GM19328 (cell line): ENCODE measurements around the gene KRTAP10-11.
"Not testable (repeated sequence)": the region's sequence is repeated elsewhere in the genome, so short reads cannot be mapped to it uniquely, and the experiment has no call there.

Experiments used
- ATAC-seq: cut with Tn5 transposase; IDR thresholded peaks from one replicate; pipeline ENCODE4 v1.9.1; 2021; ENCODE audit warnings: mild to moderate bottlenecking, moderate library complexity; ENCODE audit not compliant: unreplicated experiment

The KRTAP10-11 gene

DNA sequence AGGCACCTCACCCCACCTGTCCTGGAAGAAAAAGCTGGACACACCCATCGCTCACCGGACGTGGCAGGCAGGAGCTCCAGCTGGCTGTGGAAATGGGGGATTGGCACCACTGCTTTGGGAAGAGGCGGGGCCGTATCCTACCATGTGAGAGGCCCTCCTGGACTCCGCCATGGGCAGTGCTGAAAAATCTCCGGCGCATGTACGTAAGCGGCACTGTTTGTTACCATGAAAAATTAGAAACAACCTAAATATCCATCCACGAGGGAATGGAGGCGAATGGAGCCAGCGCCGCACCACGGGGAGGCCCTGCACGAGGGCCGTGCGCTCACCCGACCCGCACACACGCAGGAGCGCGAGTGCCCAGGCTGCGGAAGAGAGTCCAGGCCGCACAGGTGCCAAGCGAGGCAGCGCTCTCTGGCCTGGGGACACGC, 31.2 kb upstream of the KRTAP10-11 start:
- ATAC-seq: no peak

DNA sequence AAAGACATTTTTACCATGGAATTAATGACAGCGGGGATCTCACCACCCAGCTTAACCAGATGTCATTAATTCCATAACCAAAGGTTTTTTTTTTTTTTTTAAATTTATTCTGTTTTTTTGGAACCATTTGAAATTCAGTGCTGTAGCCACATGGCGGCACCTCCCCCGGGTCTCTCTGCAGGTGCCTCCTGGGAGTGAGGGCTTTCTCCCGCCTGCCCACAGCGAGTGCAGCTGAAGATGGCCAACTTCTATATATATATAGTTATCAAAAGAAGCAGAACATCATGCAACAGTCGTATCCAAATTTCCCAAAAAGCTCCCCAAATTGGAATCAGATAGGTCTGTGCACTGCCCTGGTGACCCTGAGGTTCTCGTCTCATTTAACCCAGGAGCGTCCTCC, 30.7 kb upstream of the KRTAP10-11 start:
- ATAC-seq: no peak

DNA sequence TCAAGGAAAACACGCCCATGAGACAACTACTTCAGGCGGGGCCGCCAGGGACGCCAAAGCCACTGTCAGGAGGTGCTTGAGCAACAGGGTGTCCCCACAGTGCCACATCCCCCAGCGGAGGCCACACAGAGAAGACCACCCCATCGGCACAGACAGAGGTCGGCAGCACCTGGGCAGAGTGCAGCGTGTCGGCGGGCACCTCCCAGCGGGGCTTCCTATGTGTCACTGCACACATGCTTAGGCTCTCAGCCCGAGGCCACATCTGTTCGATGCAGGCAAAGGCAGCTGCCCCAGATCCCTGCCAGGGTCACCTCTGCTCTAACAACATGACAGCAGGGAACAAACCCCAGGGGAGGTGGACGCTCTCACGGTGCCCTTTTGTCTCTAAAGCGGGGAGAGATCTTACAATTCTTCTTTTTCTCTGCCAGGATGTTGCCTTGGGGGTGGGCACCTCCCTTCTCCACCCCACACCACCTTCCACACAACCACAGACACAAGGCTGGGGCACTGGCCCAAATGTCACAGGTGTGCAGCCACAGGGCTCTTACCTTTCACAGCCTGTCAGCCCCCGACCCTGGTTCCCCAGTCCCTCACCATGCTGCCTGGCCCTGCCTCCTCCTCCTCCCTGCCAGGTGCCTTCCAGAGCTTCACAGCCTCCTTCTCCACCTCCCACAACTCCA, 30.2 kb upstream of the KRTAP10-11 start:
- no peak for ATAC-seq

DNA sequence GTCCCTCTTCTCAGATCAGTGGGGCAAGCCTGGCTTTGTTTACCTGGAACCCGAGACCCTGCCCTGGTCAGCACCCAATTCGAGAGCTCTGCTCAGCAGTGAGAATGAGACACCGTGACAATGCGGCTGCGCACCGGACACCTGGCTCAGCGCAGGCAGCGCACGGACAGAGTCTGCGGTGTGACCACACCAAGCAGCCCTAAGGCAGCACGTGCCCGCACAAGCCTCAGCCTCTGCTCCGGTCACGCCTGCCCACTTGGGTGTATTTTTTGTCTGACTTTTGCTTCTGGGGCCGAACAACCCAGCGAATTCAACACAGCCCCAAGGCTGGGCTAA, 29.7 kb upstream of the KRTAP10-11 start:
- ATAC-seq: no peak

DNA sequence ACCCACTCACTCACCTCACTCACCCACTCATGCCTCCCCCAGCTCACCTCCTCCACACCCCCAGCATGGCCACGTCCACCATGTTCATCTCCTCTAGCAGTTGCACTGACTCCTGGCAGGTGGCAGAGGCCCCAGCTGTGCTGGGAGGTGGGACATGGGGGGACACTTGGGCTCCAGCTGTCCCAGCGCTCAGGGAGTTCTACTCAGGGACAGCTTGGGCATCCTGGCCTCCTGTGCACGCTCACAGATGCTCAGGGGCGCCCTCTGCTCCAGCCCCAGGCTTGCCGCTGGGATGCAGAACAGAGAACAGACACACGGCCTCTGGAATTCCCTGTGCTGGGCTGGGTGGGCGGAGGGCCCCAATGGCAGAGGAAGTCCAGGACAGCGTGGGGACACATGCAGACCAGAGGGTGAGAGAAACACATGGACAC, 29.1 kb upstream of the KRTAP10-11 start:
- no peak for ATAC-seq

DNA sequence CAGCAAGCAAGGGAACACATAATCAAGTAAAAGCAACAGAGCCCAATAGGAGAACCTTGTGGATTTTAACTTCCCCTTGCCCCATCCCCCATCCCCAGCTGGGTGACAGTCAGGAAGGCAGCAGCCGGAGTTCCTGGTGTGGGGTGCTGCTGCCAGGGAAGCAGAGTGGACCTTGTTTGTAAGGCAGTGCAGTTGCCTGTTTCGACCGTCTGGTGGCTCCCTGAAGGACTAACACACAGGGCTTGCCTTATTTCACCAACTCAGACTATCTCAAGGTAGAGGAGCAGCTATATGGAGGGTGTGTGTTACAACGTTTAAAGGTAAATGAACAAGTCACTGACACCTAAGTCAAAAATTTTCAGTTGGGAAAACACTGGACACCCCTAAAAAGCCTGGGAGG, 27.7 kb upstream of the KRTAP10-11 start:
- no peak for ATAC-seq

DNA sequence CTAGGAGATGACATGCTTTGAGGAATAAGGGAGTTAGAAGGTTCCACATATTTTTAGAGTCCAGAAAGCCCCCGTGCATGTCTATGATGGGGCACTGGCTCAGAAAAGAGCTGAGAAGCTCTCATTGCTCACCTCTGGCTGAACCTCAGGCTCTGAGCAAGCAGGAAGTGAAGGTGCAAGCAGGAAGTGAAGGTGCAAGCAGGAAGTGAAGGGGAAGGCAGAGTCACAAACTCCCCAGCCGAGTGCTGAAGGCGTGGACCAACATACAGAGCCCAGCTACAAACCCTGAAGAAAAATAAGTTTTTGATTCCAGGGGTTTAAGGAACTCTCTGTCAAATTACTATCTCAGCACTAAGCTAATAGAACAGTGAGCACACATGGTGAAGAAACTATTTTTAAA, 27.3 kb upstream of the KRTAP10-11 start:
- ATAC-seq: no peak

DNA sequence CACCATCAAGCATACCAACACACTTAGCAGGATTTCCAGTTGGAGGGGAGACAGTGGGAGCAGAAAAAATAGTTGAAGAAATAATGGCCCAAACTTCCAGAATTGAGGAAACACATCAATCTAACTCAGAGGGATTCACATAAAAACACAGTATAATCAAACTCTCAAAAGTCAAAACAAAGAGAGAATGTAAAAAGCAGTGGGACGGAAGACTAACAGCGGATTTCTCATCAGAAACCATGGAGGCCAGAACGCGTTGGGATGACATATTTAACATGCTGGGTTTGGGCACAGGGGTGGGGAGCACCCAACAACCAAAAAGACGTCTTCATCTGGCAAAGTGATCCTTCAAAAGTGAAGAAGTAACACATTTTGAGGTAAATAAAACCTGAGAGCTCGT, 26.3 kb upstream of the KRTAP10-11 start:
- ATAC-seq: no peak

DNA sequence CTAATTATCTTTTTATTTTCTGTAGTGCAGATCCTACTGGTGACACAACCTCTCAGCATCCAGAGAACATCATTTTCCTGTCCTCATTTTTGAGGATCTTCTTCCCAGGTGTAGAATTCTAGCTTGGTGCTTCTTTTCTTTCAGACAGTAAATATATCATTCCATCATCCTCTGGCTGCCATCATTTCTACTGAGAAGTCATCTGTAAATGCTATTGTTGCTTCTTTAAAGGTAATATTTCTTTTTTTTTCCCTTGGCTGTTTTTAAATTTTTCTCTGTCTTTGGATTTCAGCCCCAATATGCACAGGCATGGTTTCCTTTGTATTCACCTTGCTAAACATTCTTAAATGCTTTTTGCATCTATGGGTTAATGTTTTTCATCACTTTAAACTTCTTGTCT, 22.6 kb upstream of the KRTAP10-11 start:
- ATAC-seq: no peak

DNA sequence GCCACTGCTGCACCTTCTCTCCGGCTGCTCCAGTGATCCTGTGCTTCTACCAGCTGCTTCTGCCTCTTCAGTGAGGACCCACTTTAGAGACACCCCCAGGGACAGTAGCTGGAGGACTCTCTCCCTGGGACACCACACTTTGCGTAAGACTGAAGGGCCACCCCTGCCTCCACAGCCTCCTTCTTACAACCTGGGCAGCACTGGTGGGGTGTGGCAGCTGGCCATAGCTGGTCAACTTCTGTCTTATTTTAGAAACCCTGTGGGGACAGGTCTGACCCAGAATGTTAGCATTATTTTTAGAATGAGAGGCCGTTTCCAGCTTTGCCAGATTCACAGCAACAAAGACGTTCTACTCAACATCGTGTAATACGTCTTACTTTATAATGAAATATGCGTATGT, 20.5 kb upstream of the KRTAP10-11 start:
- ATAC-seq: no peak

DNA sequence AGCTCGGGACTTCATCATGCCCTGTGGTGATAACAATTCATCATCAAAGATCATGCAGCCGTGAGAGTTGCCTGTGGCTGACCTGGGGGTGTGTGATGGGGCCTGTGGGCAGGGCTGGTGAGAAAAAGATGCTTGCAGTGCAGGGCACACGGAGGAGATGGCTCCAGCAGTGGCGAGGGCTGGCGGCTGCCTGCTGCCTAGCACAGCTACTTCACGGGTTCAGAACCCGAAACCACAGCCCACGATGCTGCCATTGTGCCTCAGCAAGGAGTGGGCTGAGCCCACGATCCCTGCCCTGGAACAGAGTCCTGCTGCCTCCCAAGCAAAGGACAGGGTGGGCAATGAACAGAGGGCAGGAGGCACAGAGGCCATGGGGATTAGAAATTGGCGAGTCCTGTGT, 20.0 kb upstream of the KRTAP10-11 start:
- ATAC-seq: no peak

DNA sequence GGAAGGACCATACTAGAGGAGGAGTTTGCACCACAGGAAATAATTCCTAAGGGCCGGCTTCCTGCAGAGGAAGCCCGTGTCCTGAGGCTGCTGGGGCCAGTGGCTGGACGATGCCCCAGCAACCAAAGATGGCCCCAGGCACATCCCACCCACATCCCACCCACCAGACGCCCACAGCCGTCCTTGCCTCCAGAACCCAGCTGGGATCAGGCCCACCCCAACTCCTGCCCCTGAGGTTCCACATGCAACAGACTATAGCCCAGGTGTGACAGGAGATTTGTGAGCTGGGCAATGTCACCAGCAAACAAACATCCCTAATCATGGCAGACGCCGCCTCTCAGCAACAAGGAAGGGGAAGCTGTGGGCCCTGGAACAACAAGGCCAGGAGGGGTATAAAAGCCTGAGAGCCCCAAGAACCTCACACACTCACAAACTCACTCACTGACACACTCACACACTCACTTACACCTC, 19.5 kb upstream of the KRTAP10-11 start, which contains the start of gene KRTAP10-9:
Gene KRTAP10-9 (plus strand): TSS at position 421 of the 471 bp plus-strand sequence. CDS start 79 bp downstream, outside the sequence.
- no peak for ATAC-seq

DNA sequence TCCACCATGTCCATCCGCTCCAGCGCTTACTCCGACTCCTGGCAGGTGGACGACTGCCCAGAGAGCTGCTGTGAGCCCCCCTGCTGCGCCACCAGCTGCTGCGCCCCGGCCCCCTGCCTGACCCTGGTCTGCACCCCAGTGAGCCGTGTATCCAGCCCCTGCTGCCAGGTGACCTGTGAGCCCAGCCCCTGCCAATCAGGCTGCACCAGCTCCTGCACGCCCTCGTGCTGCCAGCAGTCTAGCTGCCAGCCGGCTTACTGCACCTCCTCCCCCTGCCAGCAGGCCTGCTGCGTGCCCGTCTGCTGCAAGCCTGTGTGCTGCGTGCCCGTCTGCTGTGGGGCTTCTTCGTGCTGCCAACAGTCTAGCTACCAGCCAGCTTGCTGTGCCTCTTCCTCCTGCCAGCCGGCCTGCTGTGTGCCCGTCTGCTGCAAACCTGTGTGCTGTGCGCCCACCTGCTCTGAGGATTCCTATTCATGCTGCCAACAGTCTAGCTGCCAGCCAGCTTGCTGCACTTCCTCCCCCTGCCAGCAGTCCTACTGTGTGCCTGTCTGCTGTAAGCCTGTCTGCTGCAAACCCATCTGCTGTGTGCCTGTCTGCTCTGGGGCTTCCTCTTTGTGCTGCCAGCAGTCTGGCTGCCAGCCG, 18.9 kb upstream of the KRTAP10-11 start:
- ATAC-seq: not testable (repeated sequence)

DNA sequence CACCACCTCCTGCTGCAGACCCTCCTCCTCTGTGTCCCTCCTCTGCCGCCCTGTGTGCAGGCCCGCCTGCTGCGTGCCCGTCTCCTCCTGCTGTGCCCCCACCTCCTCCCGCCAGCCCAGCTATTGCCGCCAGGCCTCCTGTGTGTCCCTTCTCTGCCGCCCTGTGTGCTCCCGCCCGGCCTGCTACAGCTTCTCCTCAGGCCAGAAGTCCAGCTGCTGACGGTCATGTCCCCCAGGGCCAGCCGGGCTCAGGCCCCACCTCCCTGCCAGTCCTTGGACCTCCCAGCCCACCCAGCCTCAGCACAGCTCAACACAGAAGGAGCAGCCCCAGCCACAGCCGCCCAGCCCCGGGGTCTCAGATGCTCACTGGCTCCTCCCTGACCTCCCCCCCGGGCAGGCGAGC, 18.4 kb upstream of the KRTAP10-11 start:
- not testable (repeated sequence) for ATAC-seq

DNA sequence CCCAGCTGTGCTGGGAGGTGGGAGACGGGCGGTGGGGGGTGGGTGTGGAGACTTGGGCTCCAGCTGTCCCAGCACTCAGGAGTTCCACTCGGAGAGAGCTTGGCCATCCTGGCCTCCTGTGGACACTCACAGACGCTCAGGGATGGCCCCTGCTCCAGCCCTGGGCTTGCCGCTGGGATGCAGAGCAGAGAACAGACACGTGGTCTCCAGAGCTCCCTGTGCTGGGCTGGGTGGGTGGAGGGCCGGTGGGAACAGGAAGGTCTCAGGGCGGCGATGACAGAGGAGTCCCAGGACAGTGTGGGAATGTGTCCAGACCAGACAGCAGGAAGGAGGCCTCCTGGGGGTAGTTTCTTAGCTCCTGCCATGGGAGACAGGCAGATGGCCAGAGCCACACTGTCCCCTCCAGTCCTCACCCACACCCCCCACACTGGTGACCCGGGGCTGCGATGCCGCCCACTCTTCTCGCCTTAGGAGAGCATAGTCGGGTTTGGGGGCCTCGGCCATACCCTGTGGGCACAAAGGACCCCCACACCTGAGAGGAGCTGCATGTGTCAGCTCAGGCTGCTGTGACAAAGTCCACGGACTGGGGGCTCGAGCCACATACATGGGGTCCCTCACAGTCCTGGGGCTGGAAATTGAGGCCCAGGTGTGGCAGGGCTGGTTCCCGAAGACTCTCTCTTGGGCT, 17.4 kb upstream of the KRTAP10-11 start:
- no peak for ATAC-seq

DNA sequence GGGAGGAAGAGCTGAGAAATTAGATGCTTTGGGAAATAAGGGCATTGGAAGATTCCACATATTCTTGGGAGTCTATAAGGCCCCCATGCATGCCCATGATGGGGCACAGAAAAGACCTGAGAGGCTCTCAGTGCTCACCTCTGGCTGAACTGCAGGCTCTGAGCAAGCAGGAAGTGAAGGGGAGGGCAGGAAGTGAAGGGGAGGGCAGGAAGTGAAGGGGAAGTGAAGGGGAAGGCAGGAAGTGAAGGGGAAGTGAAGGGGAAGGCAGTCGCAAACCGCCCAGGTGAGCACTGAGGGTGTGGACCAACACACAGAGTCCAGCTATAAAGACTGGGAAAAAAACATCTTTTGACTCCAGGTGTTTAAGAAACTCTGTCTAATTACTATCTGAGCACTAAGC, 15.8 kb upstream of the KRTAP10-11 start:
- no peak for ATAC-seq

DNA sequence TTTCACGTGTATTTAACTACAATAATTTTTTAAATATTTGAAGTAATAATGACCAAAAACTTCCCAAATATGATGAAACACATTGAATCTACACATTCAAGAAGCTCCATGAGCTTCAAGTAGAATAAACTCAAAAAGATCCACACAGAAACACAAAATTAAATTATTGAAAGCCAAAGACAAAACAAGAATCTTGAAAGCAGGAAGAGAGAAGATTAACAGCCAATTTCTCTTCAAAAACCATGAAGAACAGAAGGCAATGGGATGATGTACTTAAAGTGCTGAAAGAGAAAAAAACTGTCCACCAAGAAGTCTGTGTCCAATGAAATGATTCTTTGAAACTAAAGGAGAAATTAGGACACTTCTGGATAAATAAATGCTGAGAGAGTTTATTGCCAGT, 14.1 kb upstream of the KRTAP10-11 start:
- no peak for ATAC-seq

DNA sequence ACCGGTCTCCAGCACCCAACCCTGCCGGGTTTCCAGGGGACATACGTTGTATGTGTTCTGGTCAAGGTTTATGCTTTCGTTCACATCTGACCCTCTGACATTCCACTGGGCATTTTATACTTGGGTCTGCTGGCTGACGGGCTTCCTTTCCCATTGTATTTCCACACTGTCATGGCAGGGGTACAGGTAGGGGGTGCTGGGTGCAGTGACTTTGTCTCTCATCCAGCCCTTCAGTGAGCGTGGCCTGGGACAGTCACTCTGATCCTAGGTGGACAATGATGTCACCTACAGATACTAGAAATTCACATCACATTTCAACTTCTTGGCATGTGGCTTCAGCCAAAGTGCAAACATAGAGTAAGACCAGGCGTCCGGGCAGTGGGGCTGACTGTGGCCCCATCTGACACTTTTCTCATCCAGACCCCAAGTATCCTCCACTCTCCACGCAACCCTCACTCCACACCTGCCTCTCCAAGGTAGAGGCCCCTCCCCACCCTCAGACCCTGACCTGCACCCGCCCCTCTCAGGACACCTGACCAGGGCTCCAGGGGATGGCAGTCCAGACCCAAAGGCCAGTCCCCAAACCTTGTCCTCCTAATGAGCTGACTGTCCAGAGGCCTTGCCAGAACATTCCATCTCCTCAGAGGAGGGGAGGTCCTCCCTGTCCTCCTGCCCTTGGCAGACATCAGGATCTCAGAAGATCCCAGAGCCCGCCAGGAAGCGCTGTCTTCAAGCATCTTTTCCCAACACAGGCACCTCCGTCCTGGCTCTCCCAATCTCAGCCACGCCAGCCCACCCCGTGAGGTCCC, 9.8 kb upstream of the KRTAP10-11 start:
- ATAC-seq: no peak

DNA sequence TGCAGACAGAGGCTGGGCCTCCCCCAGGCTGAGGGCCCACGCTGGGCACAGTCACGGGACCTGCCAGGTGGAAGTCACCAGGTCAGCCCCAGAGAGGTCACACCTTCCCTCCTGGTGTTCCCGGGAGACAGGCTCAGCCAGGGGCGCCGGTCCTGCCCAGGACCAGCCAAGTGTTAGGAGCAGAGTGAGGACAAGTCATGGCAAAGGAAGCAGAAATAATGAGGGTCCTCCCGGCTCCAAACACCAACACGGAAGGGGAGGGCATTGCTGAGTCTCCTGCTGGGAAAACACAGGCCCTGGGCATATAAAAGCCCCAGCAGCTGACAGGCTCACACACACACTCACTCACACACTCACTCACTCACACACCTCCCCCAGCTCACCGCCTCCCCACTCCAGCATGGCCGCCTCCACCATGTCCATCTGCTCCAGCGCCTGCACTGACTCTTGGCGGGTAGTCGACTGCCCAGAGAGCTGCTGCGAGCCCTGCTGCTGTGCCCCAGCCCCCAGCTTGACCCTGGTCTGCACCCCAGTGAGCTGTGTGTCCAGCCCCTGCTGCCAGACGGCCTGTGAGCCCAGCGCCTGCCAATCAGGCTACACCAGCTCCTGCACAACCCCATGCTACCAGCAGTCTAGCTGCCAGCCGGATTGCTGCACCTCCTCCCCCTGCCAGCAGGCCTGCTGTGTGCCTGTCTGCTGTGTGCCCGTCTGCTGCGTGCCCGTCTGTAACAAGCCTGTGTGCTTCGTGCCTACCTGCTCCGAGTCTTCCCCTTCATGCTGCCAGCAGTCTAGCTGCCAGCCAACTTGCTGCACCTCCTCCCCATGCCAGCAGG, 9.0 kb upstream of the KRTAP10-11 start, which contains the start of gene KRTAP10-10:
Gene KRTAP10-10 (plus strand): TSS at position 339 of the 833 bp plus-strand sequence. CDS start 62 bp downstream, at position 401.
- no peak for ATAC-seq

DNA sequence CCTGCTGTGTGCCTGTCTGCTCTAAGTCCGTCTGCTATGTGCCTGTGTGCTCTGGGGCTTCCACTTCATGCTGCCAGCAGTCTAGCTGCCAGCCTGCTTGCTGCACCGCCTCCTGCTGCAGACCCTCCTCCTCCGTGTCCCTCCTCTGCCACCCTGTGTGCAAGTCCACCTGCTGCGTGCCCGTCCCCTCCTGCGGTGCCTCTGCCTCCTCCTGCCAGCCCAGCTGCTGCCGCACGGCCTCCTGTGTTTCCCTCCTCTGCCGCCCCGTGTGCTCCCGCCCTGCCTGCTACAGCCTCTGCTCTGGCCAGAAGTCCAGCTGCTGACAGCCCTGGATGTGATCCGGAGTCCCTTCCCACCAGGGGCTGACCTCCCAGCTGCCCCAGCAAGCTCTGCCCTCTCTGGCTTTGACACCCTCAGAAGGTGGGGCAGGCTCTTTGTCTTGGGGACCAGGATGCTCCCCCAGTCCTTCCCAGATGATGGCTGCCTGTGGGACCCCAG, 8.3 kb upstream of the KRTAP10-11 start:
- not testable (repeated sequence) for ATAC-seq
